ENCODE results near the gene HS1BP3. TPM values are rescaled to one million over a fixed set of nuclear protein-coding genes. Genes with fewer than 3 reads are reported as not detected.

Gene HS1BP3
- total and polyA plus RNA-seq, 2 of the 13 experiments (the other 11 are each of a cell fraction or from before 2014, with no cell fraction given), result 15.2 to 22.0 TPM

GRCh38 chr2:20569464-20570223, 81.3 kb downstream of the HS1BP3 start (continued):
- no peak for TF ChIP-seq TFDP2 (CRISPR knock-in tag; IDR thresholded peaks at IDR 0.05)
- TF ChIP-seq PRDM4 (CRISPR knock-in tag; IDR thresholded peaks at IDR 0.05; ENCODE audit: borderline replicate concordance), result no peak
- TF ChIP-seq ZNF557 (CRISPR knock-in tag; IDR thresholded peaks at IDR 0.05), result 0 out of 2 replicates have a peak, but pooled peaks have one; percentile 39
- TF ChIP-seq NFKB2 (CRISPR knock-in tag; IDR thresholded peaks at IDR 0.05; ENCODE audit: borderline replicate concordance), result peak; percentile 63; the same call in 1 of the 2 replicates
- TF ChIP-seq MTF1 (CRISPR knock-in tag; IDR thresholded peaks at IDR 0.05), result no peak
- 0 out of 2 replicates have a peak, but pooled peaks have one; percentile 47 for TF ChIP-seq ZNF160 (CRISPR knock-in tag; IDR thresholded peaks at IDR 0.05)
- TF ChIP-seq POLR2G (IDR thresholded peaks at IDR 0.05; ENCODE audit: low read depth, low read length), result no peak
- no peak for TF ChIP-seq TCF7L2 (IDR thresholded peaks at IDR 0.05; ENCODE audit: low read depth, low read length)
- TF ChIP-seq PHF8 (CRISPR knock-in tag; IDR thresholded peaks at IDR 0.05), result no peak
- no peak for TF ChIP-seq HES4 (CRISPR knock-in tag; IDR thresholded peaks at IDR 0.05; ENCODE audit: borderline replicate concordance)
- TF ChIP-seq ZEB1 (IDR thresholded peaks at IDR 0.05; ENCODE audit: insufficient replicate concordance, low read depth), result peak; percentile 90
- 0 out of 2 replicates have a peak, but pooled peaks have one; percentile 61 for TF ChIP-seq ZNF510 (CRISPR knock-in tag; IDR thresholded peaks at IDR 0.05; ENCODE audit: low read depth)
- no peak for TF ChIP-seq HOXD1 (CRISPR knock-in tag; IDR thresholded peaks at IDR 0.05)
- no peak for TF ChIP-seq ELF3 (CRISPR knock-in tag; IDR thresholded peaks at IDR 0.05)
- TF ChIP-seq TBX2 (CRISPR knock-in tag; IDR thresholded peaks at IDR 0.05; ENCODE audit: borderline replicate concordance), result no peak
- TF ChIP-seq GATAD2A (CRISPR knock-in tag; IDR thresholded peaks at IDR 0.05), result peak; percentile 58
- TF ChIP-seq, protein P1, sequence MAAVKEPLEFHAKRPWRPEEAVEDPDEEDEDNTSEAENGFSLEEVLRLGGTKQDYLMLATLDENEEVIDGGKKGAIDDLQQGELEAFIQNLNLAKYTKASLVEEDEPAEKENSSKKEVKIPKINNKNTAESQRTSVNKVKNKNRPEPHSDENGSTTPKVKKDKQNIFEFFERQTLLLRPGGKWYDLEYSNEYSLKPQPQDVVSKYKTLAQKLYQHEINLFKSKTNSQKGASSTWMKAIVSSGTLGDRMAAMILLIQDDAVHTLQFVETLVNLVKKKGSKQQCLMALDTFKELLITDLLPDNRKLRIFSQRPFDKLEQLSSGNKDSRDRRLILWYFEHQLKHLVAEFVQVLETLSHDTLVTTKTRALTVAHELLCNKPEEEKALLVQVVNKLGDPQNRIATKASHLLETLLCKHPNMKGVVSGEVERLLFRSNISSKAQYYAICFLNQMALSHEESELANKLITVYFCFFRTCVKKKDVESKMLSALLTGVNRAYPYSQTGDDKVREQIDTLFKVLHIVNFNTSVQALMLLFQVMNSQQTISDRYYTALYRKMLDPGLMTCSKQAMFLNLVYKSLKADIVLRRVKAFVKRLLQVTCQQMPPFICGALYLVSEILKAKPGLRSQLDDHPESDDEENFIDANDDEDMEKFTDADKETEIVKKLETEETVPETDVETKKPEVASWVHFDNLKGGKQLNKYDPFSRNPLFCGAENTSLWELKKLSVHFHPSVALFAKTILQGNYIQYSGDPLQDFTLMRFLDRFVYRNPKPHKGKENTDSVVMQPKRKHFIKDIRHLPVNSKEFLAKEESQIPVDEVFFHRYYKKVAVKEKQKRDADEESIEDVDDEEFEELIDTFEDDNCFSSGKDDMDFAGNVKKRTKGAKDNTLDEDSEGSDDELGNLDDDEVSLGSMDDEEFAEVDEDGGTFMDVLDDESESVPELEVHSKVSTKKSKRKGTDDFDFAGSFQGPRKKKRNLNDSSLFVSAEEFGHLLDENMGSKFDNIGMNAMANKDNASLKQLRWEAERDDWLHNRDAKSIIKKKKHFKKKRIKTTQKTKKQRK (IDR thresholded peaks at IDR 0.05; ENCODE audit: low read length), result no peak
- no peak for TF ChIP-seq REL (CRISPR knock-in tag; conservative IDR thresholded peaks at IDR 0.05)
- TF ChIP-seq ASH2L (IDR thresholded peaks at IDR 0.05; ENCODE audit: insufficient read length, low read depth, low read length), result no peak
- TF ChIP-seq MIER3 (CRISPR knock-in tag; IDR thresholded peaks at IDR 0.05; ENCODE audit: borderline replicate concordance), result no peak
- no peak for TF ChIP-seq IKZF1 (IDR thresholded peaks at IDR 0.05)
- TF ChIP-seq CREB3 (CRISPR knock-in tag; IDR thresholded peaks at IDR 0.05), result no peak
- no peak for TF ChIP-seq NCOR1 (IDR thresholded peaks at IDR 0.05; ENCODE audit: borderline replicate concordance, low read length)

All from HepG2 (cell line).